Subcutaneous abdominal adipose tissue (tissue), 5 donors: Measurements from ENCODE around the gene FAM25C.
"Not testable (repeated sequence)": the region's sequence is repeated elsewhere in the genome, so short reads cannot be mapped to it uniquely, and the experiment has no call there.

Experiments
- H3K27ac ChIP-seq: one replicate; pipeline ENCODE4 v1.7.0; 2013; ENCODE audit warnings: low read depth, mild to moderate bottlenecking, inconsistent platforms, low read length, moderate library complexity
- H3K27me3 ChIP-seq, 5 donors: one replicate each; pipeline ENCODE4 v1.7.0; 2013; ENCODE audit warnings: low read length in 5 of 5, inconsistent platforms in 1 of 5; ENCODE audit not compliant: control insufficient read depth in 5 of 5, insufficient read depth in 4 of 5
- H3K36me3 ChIP-seq, 5 donors: one replicate each; pipeline ENCODE4 v1.7.0; 2013; ENCODE audit warnings: low read length in 5 of 5; ENCODE audit not compliant: control insufficient read depth in 5 of 5, insufficient read depth in 5 of 5
- H3K4me1 ChIP-seq, 5 donors: one replicate each; pipeline ENCODE4 v1.7.0; 2013; ENCODE audit warnings: low read length in 5 of 5, mild to moderate bottlenecking in 3 of 5, moderate library complexity in 1 of 5; ENCODE audit not compliant: control insufficient read depth in 5 of 5, insufficient read depth in 5 of 5
- H3K4me3 ChIP-seq, 5 donors: one replicate each; pipeline ENCODE4 v1.7.0; 2013; ENCODE audit warnings: low read length in 5 of 5, low read depth in 1 of 5
- H3K9ac ChIP-seq, 5 donors: one replicate each; pipeline ENCODE4 v1.7.0; 2013; ENCODE audit warnings: low read length in 5 of 5, mild to moderate bottlenecking in 4 of 5, moderate library complexity in 3 of 5
- H3K9me3 ChIP-seq, 5 donors: one replicate each; pipeline ENCODE4 v1.7.0; 2013; ENCODE audit warnings: low read length in 5 of 5; ENCODE audit not compliant: control insufficient read depth in 5 of 5
- donor health status: healthy.
- donor health status: healthy.
- donor health status: healthy.
- donor health status: healthy.
- donor health status: healthy.

The FAM25C gene

DNA sequence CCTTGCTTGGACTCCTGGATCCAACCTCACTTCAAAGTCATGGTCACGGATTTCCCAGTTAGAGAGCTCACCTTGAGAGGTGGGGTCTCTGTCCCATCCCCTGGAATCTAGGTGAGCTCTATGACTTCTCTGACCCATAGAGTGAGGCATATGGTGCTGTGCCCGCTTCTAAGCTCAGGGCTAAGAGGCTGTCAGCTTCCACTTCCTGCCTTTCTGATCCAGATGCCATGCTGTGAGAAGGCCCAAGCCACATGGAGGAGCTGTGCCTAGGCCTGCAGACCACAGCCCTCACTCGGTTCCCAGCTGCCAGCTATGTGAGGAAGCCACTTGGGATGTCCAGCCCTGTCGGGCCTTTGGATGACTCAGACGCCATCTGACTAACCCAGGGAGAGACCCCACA is 39.9 kb downstream of the FAM25C start:
- not testable (repeated sequence) for H3K27me3 ChIP-seq, H3K9me3 ChIP-seq, H3K4me1 ChIP-seq, H3K4me3 ChIP-seq, H3K27ac ChIP-seq, H3K36me3 ChIP-seq, H3K9ac ChIP-seq

DNA sequence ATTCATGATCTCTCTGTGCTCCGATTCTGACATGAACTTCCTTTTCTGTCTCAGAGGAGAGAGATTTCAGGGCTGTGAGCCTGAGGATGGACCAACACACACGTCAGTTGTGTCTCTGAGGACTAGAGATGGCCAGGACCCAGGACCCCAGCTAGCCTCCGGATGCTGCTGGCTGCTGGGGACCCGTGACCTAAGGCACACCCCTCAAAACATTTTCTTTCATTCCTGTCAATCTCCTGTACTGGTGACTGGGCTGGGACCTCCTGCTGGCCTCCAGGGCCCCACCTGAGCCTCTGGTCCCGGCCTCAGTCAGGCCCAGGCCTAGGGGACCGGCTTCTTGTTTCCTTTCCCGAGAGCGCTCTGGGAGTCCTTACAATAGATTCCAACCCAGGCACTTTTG is 42.4 kb downstream of the FAM25C start:
- H3K9ac ChIP-seq, H3K27me3 ChIP-seq, H3K9me3 ChIP-seq: not testable (repeated sequence)

DNA sequence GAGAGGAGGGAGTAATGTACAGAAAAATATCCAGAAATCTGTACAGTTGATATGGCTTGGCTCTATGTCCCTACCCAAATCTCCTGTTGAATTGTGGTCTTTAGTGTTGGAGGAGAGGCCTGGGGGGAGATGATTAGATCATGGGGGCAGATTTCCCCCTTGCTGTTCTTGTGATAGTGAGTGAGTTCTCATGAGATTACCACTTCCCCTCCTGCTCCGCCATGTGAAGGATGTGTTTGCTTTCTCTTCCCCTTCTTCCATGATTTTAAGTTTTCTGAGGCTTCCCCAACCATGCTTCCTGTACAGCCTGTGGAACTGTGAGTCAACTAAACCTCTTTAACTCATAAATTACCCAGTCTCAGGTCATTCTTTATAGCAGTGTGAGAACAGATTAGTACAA is 52.2 kb downstream of the FAM25C start:
- H3K4me1 ChIP-seq, H3K27me3 ChIP-seq, H3K9ac ChIP-seq, H3K9me3 ChIP-seq, H3K27ac ChIP-seq, H3K4me3 ChIP-seq, H3K36me3 ChIP-seq: not testable (repeated sequence)

More for the DNA sequence above, 42.4 kb downstream of the FAM25C start:
- not testable (repeated sequence) for H3K27ac ChIP-seq, H3K36me3 ChIP-seq, H3K4me1 ChIP-seq, H3K4me3 ChIP-seq
